Activated naive CD8-positive, alpha-beta T cell treated with anti-CD3 and anti-CD28 coated beads, Interleukin-2, amount 50 U/mL, for 16 hours (primary cell): Measurements from ENCODE around the gene SAMD7.
A peak's percentile ranks its signal among the peaks of the same experiment; 100 is the strongest.

Experiments used
- DNase-seq: peaks from one replicate; pipeline ENCODE4 v3.0.0-alpha.2; 2020; ENCODE audit warnings: low read depth, low spot score

Gene SAMD7

GRCh38 chr3:169911272-169911671 is at the start of gene SAMD7:
TSS of gene SAMD7 (plus strand) at chr3:169911572. CDS start at chr3:169919499, 7,927 bp downstream.
- no peak for DNase-seq

GRCh38 chr3:169861871-169862270 is 49.5 kb upstream of the SAMD7 start:
- no peak for DNase-seq

- DNase-seq = peak; percentile 10
Measured at GRCh38 chr3:169863458-169863899, 47.9 kb upstream of the SAMD7 start.

- DNase-seq = no peak
Measured at GRCh38 chr3:169864270-169864669, 47.1 kb upstream of the SAMD7 start.

GRCh38 chr3:169865176-169865767 is 46.1 kb upstream of the SAMD7 start:
- DNase-seq = peak; percentile 7

GRCh38 chr3:169867584-169868210 is 43.7 kb upstream of the SAMD7 start:
- DNase-seq = no peak

GRCh38 chr3:169868369-169868768 is 43.0 kb upstream of the SAMD7 start:
- no peak for DNase-seq

- no peak for DNase-seq
Measured at GRCh38 chr3:169869484-169870220, 41.7 kb upstream of the SAMD7 start, which contains the start of gene LRRC31. TSS of gene LRRC31 (minus strand) at chr3:169869935. CDS start at chr3:169869807, 128 bp downstream.

- DNase-seq = no peak
Measured at GRCh38 chr3:169871129-169871886, 40.1 kb upstream of the SAMD7 start.

GRCh38 chr3:169879013-169879557 is 32.3 kb upstream of the SAMD7 start:
- DNase-seq = no peak

- no peak for DNase-seq
Measured at GRCh38 chr3:169879845-169880575, 31.4 kb upstream of the SAMD7 start.

GRCh38 chr3:169880576-169881250 is 30.7 kb upstream of the SAMD7 start:
- DNase-seq = no peak

GRCh38 chr3:169886671-169887070 is 24.7 kb upstream of the SAMD7 start:
- DNase-seq = no peak

GRCh38 chr3:169891886-169892285 is 19.5 kb upstream of the SAMD7 start:
- no peak for DNase-seq

GRCh38 chr3:169894110-169894509 is 17.3 kb upstream of the SAMD7 start:
- DNase-seq = no peak

- DNase-seq = no peak
Measured at GRCh38 chr3:169895072-169895471, 16.3 kb upstream of the SAMD7 start.

- DNase-seq = no peak
Measured at GRCh38 chr3:169897284-169897683, 14.1 kb upstream of the SAMD7 start.

- no peak for DNase-seq
Measured at GRCh38 chr3:169901453-169901852, 9.9 kb upstream of the SAMD7 start.

- DNase-seq = no peak
Measured at GRCh38 chr3:169905404-169905803, 6.0 kb upstream of the SAMD7 start.

GRCh38 chr3:169907476-169907875 is 3.9 kb upstream of the SAMD7 start:
- DNase-seq = no peak
